ENCODE results near the gene KCTD15. TPM values are rescaled to one million over a fixed set of nuclear protein-coding genes. Genes with fewer than 3 reads are reported as not detected.

The KCTD15 gene
- total RNA-seq, 2 experiments from 2014 or later, result 21.3 to 29.2 TPM

DNA sequence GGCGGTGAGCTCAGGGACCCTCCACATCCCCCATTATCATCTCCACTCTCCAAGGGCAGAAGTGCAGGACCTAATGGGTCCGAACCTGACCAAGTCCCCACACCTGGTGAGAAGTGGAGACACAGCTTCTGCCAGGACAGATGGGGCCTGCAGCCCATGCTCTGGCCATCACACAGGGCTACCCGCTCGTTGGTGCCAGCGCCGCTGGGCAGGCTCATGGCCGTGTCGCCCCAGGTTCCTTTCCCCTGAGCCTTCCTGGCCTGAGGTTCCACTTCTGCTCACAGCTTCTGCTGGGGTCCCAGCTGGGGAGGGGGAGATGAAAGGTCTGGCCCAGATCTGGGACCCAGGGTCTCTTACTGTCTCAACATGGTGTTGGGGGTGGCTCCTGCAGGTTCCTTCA, 48.4 kb upstream of the KCTD15 start:
- DNase-seq (ENCODE audit: low spot score), result no peak
- Histone ChIP-seq H3K4me2 (ENCODE audit: low read length) (no peak overlapping the region), H2AFZ (ENCODE audit: low read length) (no peak overlapping the region), H3K4me1 (ENCODE audit: insufficient read depth, low read length, poor library complexity, severe bottlenecking) (no peaks in the 10 kb centered on the region), H3K79me2 (ENCODE audit: insufficient read depth, low read depth, low read length) (no peaks in the 10 kb centered on the region), H3K27ac (ENCODE audit: low read depth, low read length, poor library complexity, severe bottlenecking) (no peak overlapping the region), H3K4me3 (ENCODE audit: low read depth, low read length, poor library complexity, severe bottlenecking) (no peak overlapping the region), H4K20me1 (ENCODE audit: insufficient read depth, low read length) (no peaks in the 10 kb centered on the region), H3K9me3 (ENCODE audit: low read length) (no peaks in the 10 kb centered on the region), H3K9me2 (ENCODE audit: insufficient read depth, low read length) (no peaks in the 10 kb centered on the region), H3K36me3 (ENCODE audit: insufficient read depth, low read length) (no peaks in the 10 kb centered on the region)
- intact Hi-C loops (cut with micrococcal nuclease; ENCODE audit: unreplicated experiment), result no loop called here
- CTCF ChIA-PET (ENCODE audit: unreplicated experiment), result no interaction called here
- TF ChIP-seq, protein P1, sequence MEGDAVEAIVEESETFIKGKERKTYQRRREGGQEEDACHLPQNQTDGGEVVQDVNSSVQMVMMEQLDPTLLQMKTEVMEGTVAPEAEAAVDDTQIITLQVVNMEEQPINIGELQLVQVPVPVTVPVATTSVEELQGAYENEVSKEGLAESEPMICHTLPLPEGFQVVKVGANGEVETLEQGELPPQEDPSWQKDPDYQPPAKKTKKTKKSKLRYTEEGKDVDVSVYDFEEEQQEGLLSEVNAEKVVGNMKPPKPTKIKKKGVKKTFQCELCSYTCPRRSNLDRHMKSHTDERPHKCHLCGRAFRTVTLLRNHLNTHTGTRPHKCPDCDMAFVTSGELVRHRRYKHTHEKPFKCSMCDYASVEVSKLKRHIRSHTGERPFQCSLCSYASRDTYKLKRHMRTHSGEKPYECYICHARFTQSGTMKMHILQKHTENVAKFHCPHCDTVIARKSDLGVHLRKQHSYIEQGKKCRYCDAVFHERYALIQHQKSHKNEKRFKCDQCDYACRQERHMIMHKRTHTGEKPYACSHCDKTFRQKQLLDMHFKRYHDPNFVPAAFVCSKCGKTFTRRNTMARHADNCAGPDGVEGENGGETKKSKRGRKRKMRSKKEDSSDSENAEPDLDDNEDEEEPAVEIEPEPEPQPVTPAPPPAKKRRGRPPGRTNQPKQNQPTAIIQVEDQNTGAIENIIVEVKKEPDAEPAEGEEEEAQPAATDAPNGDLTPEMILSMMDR (conservative IDR thresholded peaks at IDR 0.05; ENCODE audit: low read length), result no peak
- no peak for TF ChIP-seq EZH2phosphoT487 (IDR thresholded peaks at IDR 0.05; ENCODE audit: borderline replicate concordance, low read depth, low read length)
- POLR2A ChIA-PET, result no interaction called here
- no TSS peak for BruUV-seq (replicated peaks)

- Histone ChIP-seq H3K79me2 (ENCODE audit: insufficient read depth, low read depth, low read length) (no peaks in the 10 kb centered on the region), H3K4me3 (ENCODE audit: low read depth, low read length, poor library complexity, severe bottlenecking) (no peak overlapping the region), H3K9me2 (ENCODE audit: insufficient read depth, low read length) (no peaks in the 10 kb centered on the region), H3K27ac (ENCODE audit: low read depth, low read length, poor library complexity, severe bottlenecking) (no peak overlapping the region), H3K36me3 (ENCODE audit: insufficient read depth, low read length) (no peaks in the 10 kb centered on the region), H3K9me3 (ENCODE audit: low read length) (no peaks in the 10 kb centered on the region), H2AFZ (ENCODE audit: low read length) (no peak overlapping the region), H4K20me1 (ENCODE audit: insufficient read depth, low read length) (no peaks in the 10 kb centered on the region), H3K4me1 (ENCODE audit: insufficient read depth, low read length, poor library complexity, severe bottlenecking) (no peaks in the 10 kb centered on the region), H3K4me2 (ENCODE audit: low read length) (no peak overlapping the region)
- intact Hi-C loops (cut with micrococcal nuclease; ENCODE audit: unreplicated experiment), result no loop called here
- ChIA-PET CTCF (ENCODE audit: unreplicated experiment) (no interaction called here), POLR2A (interaction anchor here (0.6 kb wide), 1 partner anchor 206 kb away, joined by 3 read pairs; no protein-coding TSS in a partner anchor)
- no TSS peak for BruUV-seq (replicated peaks)
- no peak for DNase-seq (ENCODE audit: low spot score)
- TF ChIP-seq, protein P1 (conservative IDR thresholded peaks at IDR 0.05; ENCODE audit: low read length), result no peak
- no peak for TF ChIP-seq EZH2phosphoT487 (IDR thresholded peaks at IDR 0.05; ENCODE audit: borderline replicate concordance, low read depth, low read length)
Measured at GRCh38 chr19:33749016-33749415, 47.7 kb upstream of the KCTD15 start.

DNA sequence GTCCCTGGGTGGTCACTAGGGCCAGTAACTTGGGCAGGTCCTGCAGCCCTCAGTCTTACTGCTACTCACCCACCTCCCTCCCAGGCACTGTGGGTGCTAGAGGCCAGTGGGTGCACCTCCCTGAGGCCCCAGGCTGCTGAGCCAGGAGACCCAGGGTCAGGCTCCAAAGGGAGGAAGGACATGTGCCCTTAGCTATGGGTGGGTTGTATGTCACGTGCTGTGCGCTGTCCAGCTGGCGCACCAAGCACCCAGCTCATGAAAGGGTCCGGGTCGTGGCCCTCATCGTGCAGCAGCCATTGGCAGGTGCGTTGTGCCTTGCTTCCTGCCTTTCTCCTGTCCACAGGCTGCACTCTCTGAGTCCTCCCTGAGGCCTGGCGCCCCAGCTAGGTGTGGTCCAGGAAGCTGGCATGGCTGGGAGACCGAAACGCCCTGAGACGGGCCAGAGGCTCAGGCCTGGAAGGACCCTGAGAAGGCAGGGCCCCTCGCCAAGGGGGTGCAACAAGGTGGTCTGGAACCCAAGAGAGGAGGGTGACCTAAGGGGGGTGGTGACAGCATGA, 47.0 kb upstream of the KCTD15 start:
- Histone ChIP-seq H3K27ac (ENCODE audit: low read depth, low read length, poor library complexity, severe bottlenecking) (no peak overlapping the region), H3K9me2 (ENCODE audit: insufficient read depth, low read length) (no peaks in the 10 kb centered on the region), H3K4me3 (ENCODE audit: low read depth, low read length, poor library complexity, severe bottlenecking) (no peak overlapping the region), H3K79me2 (ENCODE audit: insufficient read depth, low read depth, low read length) (no peaks in the 10 kb centered on the region), H3K4me2 (ENCODE audit: low read length) (no peak overlapping the region), H4K20me1 (ENCODE audit: insufficient read depth, low read length) (no peaks in the 10 kb centered on the region), H2AFZ (ENCODE audit: low read length) (no peak overlapping the region), H3K4me1 (ENCODE audit: insufficient read depth, low read length, poor library complexity, severe bottlenecking) (no peaks in the 10 kb centered on the region), H3K36me3 (ENCODE audit: insufficient read depth, low read length) (no peaks in the 10 kb centered on the region), H3K9me3 (ENCODE audit: low read length) (no peaks in the 10 kb centered on the region)
- BruUV-seq (replicated peaks), result no TSS peak
- TF ChIP-seq, protein P1 (conservative IDR thresholded peaks at IDR 0.05; ENCODE audit: low read length), result no peak
- TF ChIP-seq EZH2phosphoT487 (IDR thresholded peaks at IDR 0.05; ENCODE audit: borderline replicate concordance, low read depth, low read length), result no peak
- ChIA-PET CTCF (ENCODE audit: unreplicated experiment) (no interaction called here), POLR2A (interaction anchor here (0.6 kb wide), 1 partner anchor 206 kb away, joined by 3 read pairs; no protein-coding TSS in a partner anchor)
- no peak for DNase-seq (ENCODE audit: low spot score)
- intact Hi-C loops (cut with micrococcal nuclease; ENCODE audit: unreplicated experiment), result no loop called here
